GM19328 (cell line): ENCODE measurements around the gene RBL2.
"Not testable (repeated sequence)": the region's sequence is repeated elsewhere in the genome, so short reads cannot be mapped to it uniquely, and the experiment has no call there.

Experiments used
- ATAC-seq: cut with Tn5 transposase; IDR thresholded peaks from one replicate; pipeline ENCODE4 v1.9.1; 2021; ENCODE audit warnings: mild to moderate bottlenecking, moderate library complexity; ENCODE audit not compliant: unreplicated experiment

RBL2 gene

GRCh38 chr16:53530741-53531140, 96.5 kb downstream of the RBL2 start:
- no peak for ATAC-seq

GRCh38 chr16:53534206-53534605, 99.9 kb downstream of the RBL2 start:
- ATAC-seq: no peak

GRCh38 chr16:53537626-53538025, 103.4 kb downstream of the RBL2 start:
- no peak for ATAC-seq

- not testable (repeated sequence) for ATAC-seq
Measured at GRCh38 chr16:53539346-53539745, 105.1 kb downstream of the RBL2 start.

- not testable (repeated sequence) for ATAC-seq
Measured at GRCh38 chr16:53539759-53540718, 105.8 kb downstream of the RBL2 start.
